HG02610 (cell line): ENCODE measurements around the gene HAVCR1.
"Not testable (repeated sequence)": the region's sequence is repeated elsewhere in the genome, so short reads cannot be mapped to it uniquely, and the experiment has no call there.

ENCODE experiments used
- ATAC-seq: cut with Tn5 transposase; IDR thresholded peaks from one replicate; pipeline ENCODE4 v1.9.1; 2021; ENCODE audit warnings: mild to moderate bottlenecking, moderate library complexity; ENCODE audit not compliant: unreplicated experiment

The HAVCR1 gene

GRCh38 chr5:157050050-157050449, 8.9 kb downstream of the HAVCR1 start:
- ATAC-seq = no peak

DNA sequence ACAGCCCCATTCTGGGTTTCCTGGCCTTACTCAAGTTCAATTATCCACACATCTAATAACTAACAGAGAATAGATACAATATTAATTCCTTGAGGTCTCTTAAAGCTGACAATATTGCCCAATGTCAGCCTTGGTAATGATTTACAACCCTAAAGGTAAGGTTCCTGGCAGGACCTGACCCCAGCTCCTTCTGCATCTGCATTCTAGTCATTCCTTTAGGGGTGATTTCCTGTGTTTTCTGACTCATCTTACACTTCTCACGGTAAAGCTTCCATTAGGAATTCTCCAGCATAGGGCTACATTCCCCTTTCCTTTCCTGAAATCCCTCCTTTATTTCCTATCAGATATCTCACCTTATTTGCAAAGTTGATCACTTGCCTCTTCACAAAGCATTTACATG, 9.3 kb downstream of the HAVCR1 start:
- no peak for ATAC-seq

GRCh38 chr5:157047898-157048297, 11.0 kb downstream of the HAVCR1 start:
- peak; percentile 73 for ATAC-seq

DNA sequence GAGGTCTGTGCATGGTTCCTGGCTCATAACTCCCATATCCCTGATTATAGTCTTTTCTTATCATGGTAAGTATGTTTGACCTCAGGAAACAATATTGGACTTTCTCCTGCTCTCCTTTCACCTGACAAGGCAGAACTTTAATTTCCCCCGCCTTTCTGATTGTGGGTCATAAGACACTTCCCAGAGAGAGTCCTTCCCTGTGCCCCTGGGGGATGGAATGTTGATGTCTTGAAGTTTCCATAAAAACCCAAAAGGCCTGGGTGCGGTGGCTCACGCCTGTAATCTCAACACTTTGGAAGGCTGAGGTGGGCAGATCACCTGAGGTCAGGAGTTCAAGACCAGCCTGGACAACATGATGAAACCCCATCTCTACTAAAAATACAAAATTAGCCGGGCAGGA, 11.9 kb downstream of the HAVCR1 start:
- ATAC-seq = not testable (repeated sequence)

- ATAC-seq = no peak
Observed at GRCh38 chr5:157046041-157046440, 12.9 kb downstream of the HAVCR1 start.

DNA sequence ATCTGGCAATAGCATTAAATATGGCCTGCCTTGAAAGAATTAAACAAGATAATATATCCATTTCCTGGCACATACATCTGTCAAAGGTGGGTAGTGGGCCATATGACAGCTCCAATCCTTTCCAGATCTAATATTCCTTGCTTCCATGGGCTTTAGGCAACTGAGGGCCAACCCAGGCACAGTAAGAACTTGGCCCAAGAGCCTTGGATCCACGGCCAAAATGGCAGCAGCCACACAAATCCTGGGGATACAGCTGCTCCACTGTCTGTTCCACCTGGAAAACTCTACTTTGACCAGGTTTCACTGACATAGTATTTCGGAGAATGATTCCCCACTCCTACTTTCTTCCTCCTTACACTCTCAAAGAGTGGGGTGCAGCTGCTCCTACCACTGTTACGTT, 13.3 kb downstream of the HAVCR1 start:
- ATAC-seq = no peak

GRCh38 chr5:157038568-157039187, 20.2 kb downstream of the HAVCR1 start:
- no peak for ATAC-seq

DNA sequence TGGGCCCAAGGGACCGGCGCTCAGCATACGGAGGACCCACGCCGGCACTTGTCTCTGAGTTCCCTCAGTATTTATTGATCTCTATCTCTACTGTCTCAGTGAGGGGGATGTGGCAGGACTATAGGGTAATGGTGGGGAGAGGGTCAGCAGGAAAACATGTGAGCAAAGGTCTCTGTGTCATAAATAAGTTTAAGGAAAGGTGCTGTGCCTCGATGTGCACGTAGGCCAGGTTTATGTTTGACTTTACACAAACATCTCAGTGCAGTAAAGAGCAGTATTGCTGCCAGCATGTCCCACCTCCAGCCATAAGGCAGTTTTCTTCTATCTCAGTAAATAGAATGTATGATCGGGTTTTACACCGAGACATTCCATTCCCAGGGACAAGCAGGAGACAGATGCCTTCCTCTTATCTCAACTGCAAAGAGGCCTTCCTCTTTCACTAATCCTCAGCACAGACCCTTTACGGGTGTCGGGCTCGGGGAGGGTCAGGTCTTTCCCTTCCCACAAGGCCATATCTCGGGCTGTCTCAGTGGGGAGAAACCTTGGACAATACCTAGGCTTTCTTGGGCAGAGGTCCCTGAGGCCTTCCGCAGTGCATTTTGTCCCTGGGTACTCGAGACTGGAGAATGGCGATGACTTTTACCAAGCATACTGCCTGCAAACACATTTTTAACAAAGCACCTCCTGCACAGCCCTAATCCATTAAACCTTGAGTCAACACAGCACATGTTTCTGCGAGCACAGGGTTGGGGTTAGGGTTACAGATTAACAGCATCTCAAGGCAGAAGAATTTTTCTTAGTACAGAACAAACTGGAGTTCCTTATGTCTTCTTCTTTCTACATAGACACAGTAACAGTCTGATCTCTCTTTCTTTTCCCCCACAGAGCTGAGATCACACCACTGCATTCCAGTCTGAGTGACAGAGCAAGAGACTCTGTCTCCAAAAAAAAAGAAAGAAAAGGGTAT, 24.5 kb downstream of the HAVCR1 start:
- not testable (repeated sequence) for ATAC-seq

GRCh38 chr5:157033071-157033583, 25.8 kb downstream of the HAVCR1 start:
- ATAC-seq = no peak

DNA sequence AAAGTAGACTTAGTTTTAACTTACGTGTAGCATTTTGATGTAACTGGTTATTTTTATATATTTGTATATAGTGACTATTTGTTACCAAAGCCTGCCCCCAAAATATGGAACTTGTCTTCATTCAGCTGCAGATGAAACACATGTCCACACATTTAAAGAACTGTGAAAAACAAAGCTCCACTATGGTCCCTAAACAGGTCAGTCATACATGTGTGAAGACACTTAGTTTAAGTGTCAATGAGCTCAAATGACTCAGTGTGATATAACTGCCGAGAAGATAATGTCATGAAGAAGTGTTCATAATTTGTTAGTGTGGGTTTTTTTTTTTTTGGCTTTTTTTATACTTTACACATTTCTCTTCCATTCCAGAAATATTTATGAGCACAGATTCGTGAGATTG, 28.2 kb downstream of the HAVCR1 start:
- no peak for ATAC-seq

DNA sequence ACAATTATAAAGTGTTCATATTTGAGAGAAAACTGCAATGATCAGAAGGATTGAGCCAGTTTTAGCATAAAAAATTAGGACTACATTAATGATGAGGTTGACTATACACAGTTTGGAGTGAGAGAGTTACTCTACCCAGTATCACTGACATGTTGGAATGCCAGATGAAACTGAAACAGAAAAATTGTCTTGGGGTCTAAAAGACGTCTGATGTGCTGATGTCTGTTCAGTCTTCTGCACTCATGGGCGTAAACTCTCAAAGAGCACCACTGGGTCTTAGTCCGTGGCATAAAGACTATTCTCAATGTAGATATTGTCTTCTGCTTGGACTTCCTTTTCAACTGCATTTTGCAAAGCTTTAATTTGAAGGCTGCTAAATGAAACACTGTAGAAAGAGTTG, 29.5 kb downstream of the HAVCR1 start:
- ATAC-seq = no peak

DNA sequence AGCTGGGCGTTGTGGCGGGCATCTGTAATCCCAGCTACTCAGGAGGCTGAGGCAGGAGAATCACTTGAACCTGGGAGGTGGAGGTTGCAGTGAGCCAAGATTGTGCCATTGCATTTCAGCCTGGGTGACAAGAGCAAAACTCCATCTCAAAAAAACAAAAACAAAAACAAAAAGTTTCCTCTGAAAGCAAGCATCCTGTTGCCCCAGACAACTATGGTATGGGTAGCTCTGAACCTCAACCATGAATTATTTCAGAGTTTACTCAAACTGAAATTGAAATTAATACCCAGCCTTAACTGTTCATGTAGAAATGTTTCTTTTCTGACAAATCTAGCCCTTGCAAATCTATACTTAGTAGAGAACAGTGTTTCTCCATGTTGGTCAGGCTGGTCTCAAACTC, 31.3 kb downstream of the HAVCR1 start:
- peak; percentile 91 for ATAC-seq

GRCh38 chr5:157026789-157027424, 32.0 kb downstream of the HAVCR1 start:
- ATAC-seq = no peak

DNA sequence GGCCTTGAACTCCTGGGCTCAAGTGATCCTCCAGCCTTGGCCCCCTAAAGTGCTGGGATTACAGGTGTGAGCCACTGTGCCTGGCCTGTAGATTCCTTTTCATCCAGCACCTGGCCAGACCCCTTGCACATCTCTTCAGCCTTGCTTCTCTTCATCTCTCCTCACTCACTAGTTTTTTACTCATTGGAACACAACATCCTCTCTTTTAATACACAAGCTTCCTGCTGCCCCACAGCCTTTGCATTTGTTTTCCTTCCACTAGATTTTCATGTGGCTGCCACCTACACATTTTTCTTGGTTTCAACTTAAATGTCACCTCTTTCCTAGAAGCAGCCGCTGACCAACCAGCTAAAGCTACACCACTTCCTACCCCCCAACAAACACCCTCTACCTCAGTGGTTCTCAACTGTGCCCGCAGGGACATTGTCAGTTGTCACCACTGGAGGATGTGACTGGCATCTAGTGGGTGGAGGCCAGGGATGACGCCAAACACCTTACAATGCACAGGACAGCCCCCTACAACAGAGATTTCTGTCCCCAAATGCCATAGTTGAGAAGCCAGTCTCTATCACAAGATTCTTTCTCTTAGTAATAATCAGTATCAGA, 33.7 kb downstream of the HAVCR1 start:
- peak; percentile 32 for ATAC-seq

- ATAC-seq = no peak
Observed at GRCh38 chr5:157024208-157024959, 34.5 kb downstream of the HAVCR1 start.

GRCh38 chr5:157022024-157022423, 36.9 kb downstream of the HAVCR1 start:
- no peak for ATAC-seq

- ATAC-seq = no peak
Observed at GRCh38 chr5:157020511-157021222, 38.2 kb downstream of the HAVCR1 start.

- ATAC-seq = no peak
Observed at GRCh38 chr5:157020002-157020401, 38.9 kb downstream of the HAVCR1 start.

GRCh38 chr5:157014143-157014542, 44.8 kb downstream of the HAVCR1 start:
- ATAC-seq = not testable (repeated sequence)

DNA sequence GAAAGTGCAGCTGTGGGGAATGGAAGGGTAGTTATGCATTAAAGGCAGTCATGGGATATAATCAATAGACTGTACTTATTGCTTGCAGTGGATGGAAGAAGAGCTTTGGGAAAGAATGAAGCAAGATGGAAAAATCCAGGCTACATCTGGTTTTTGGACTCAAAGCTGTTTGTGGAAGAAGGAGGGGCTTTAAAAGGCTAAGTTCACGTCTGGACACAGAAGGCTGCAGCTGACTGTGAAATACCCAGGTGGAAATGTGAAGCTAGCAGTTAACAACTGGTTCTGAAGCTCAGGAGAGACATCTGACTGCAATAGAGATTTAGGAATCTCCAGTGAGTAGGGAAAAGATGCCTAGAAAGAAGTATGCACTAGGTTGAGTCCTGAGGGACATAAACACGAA, 52.7 kb downstream of the HAVCR1 start:
- no peak for ATAC-seq
